WI38 (cell line): ENCODE results near the gene C3orf18.
A peak's percentile ranks its signal among the peaks of the same experiment; 100 is the strongest.

Experiments used
- H3K4me3 ChIP-seq: 2 replicates; pipeline ENCODE4 v1.5.1; 2011; ENCODE audit warnings: low read depth, mild to moderate bottlenecking, control low read depth, low read length
- CTCF ChIP-seq: IDR thresholded peaks from 2 replicates; pipeline ENCODE4 v1.5.1; 2012; ENCODE audit warnings: low read depth, mild to moderate bottlenecking, control low read depth, low read length

C3orf18 gene

GRCh38 chr3:50567386-50568167 is at the start of gene C3orf18:
Gene C3orf18, minus strand, starts transcription at chr3:50567747. Its CDS starts 2,048 bp downstream, at chr3:50565699.
- TF ChIP-seq CTCF = no peak

GRCh38 chr3:50616770-50617095 is 49.2 kb upstream of the C3orf18 start:
- no peak for TF ChIP-seq CTCF
- H3K4me3 ChIP-seq = peak overlapping the region; percentile 79

More at GRCh38 chr3:50567386-50568167, at the start of gene C3orf18:
- peak within 1 kb of the TSS; percentile 98 for H3K4me3 ChIP-seq

- TF ChIP-seq CTCF = peak; percentile 100
- H3K4me3 ChIP-seq = peak overlapping the region; percentile 79
Measured at GRCh38 chr3:50616003-50616769, 48.6 kb upstream of the C3orf18 start.

GRCh38 chr3:50615190-50615589 is 47.6 kb upstream of the C3orf18 start:
- TF ChIP-seq CTCF = no peak
- no peak overlapping the region for H3K4me3 ChIP-seq

GRCh38 chr3:50612970-50613846 is 45.7 kb upstream of the C3orf18 start:
- TF ChIP-seq CTCF = no peak
- peak overlapping the region; percentile 71; the same call in 1 of the 2 replicates for H3K4me3 ChIP-seq

- H3K4me3 ChIP-seq = peak overlapping the region; percentile 71
- no peak for TF ChIP-seq CTCF
Measured at GRCh38 chr3:50612234-50612882, 44.8 kb upstream of the C3orf18 start.
